HEK293T (cell line): ENCODE measurements around the gene SEZ6L.

ENCODE experiments used
- CTCF ChIA-PET: fragments of 350-600 bp; formaldehyde crosslinking; extraction: SDS; loops from one replicate; lab custom pipeline; 2021; ENCODE audit warnings: antibody characterized with exemption, inconsistent platforms; lab: Yijun Ruan, JAX
- POLR2A ChIA-PET: fragments of 350-600 bp; formaldehyde crosslinking; extraction: SDS; loops from one replicate; lab custom pipeline; 2020; ENCODE audit warnings: antibody characterized with exemption, inconsistent platforms; lab: Yijun Ruan, JAX
- DNase-seq: peaks from one replicate; pipeline ENCODE4 v3.0.0; 2012; ENCODE audit warnings: mixed read lengths; ENCODE audit errors: extremely low spot score
- ARNT ChIP-seq: fragments of 450-650 bp; IDR thresholded peaks from 2 replicates; pipeline ENCODE4 v1.6.1; 2017; ENCODE audit warnings: mild to moderate bottlenecking
- BHLHE40 ChIP-seq: fragments of 450-650 bp; IDR thresholded peaks from 2 replicates; pipeline ENCODE4 v1.6.1; 2016; ENCODE audit warnings: mild to moderate bottlenecking, moderate library complexity, borderline replicate concordance
- CTBP1 ChIP-seq: fragments of 450-650 bp; IDR thresholded peaks from 2 replicates; pipeline ENCODE4 v1.6.1; 2016; ENCODE audit warnings: borderline replicate concordance
- ELF4 ChIP-seq: fragments of 450-650 bp; IDR thresholded peaks from 2 replicates; pipeline ENCODE4 v1.6.1; 2017; ENCODE audit warnings: antibody characterized with exemption
- FOXA1 ChIP-seq: fragments of 450-650 bp; IDR thresholded peaks from 2 replicates; pipeline ENCODE4 v1.6.1; 2016; ENCODE audit warnings: mild to moderate bottlenecking
- FOXK2 ChIP-seq: fragments of 450-650 bp; IDR thresholded peaks from 2 replicates; pipeline ENCODE4 v1.6.1; 2016; ENCODE audit warnings: mild to moderate bottlenecking
- FOXM1 ChIP-seq: fragments of 450-650 bp; IDR thresholded peaks from 2 replicates; pipeline ENCODE4 v1.6.1; 2017; ENCODE audit warnings: mild to moderate bottlenecking, borderline replicate concordance
- HDGF ChIP-seq: fragments of 450-650 bp; IDR thresholded peaks from 2 replicates; pipeline ENCODE4 v1.6.1; 2017; ENCODE audit warnings: antibody characterized with exemption, borderline replicate concordance
- L3MBTL2 ChIP-seq: fragments of 450-650 bp; conservative IDR thresholded peaks from 2 replicates; pipeline ENCODE4 v1.6.1; 2016; ENCODE audit warnings: mild to moderate bottlenecking
- LEF1 ChIP-seq: fragments of 450-650 bp; IDR thresholded peaks from 2 replicates; pipeline ENCODE4 v1.6.1; 2017; ENCODE audit warnings: mild to moderate bottlenecking, borderline replicate concordance
- NFRKB ChIP-seq: fragments of 450-650 bp; IDR thresholded peaks from 2 replicates; pipeline ENCODE4 v1.6.1; 2016; ENCODE audit warnings: mild to moderate bottlenecking, moderate library complexity
- SP1 ChIP-seq: fragments of 450-650 bp; IDR thresholded peaks from 2 replicates; pipeline ENCODE4 v1.6.1; 2017
- SUZ12 ChIP-seq: fragments of 450-650 bp; IDR thresholded peaks from 2 replicates; pipeline ENCODE4 v1.6.1; 2016; ENCODE audit warnings: mild to moderate bottlenecking
- TARDBP ChIP-seq: fragments of 450-650 bp; IDR thresholded peaks from 2 replicates; pipeline ENCODE4 v1.6.1; 2016
- ZNF384 ChIP-seq: fragments of 450-650 bp; IDR thresholded peaks from 2 replicates; pipeline ENCODE4 v1.6.1; 2016
- TF ChIP-seq, protein P1 (sequence below): fragments of 450-650 bp; IDR thresholded peaks from 2 replicates; pipeline ENCODE4 v1.6.1; 2016

The SEZ6L gene

GRCh38 chr22:26326803-26327202, 157.5 kb downstream of the SEZ6L start:
- TF ChIP-seq ZNF384 (no peak), SUZ12 (no peak), FOXK2 (no peak), BHLHE40 (no peak), CTBP1 (no peak), FOXA1 (no peak), LEF1 (no peak), HDGF (no peak), ELF4 (no peak), NFRKB (no peak), SP1 (no peak), TARDBP (no peak), ARNT (no peak), FOXM1 (no peak), L3MBTL2 (no peak)
- TF ChIP-seq, protein P1, sequence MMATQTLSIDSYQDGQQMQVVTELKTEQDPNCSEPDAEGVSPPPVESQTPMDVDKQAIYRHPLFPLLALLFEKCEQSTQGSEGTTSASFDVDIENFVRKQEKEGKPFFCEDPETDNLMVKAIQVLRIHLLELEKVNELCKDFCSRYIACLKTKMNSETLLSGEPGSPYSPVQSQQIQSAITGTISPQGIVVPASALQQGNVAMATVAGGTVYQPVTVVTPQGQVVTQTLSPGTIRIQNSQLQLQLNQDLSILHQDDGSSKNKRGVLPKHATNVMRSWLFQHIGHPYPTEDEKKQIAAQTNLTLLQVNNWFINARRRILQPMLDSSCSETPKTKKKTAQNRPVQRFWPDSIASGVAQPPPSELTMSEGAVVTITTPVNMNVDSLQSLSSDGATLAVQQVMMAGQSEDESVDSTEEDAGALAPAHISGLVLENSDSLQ: no peak
- CTCF ChIA-PET: interaction anchor here (0.6 kb wide), 1 partner anchor 1258 kb away, joined by 4 read pairs; no protein-coding TSS in a partner anchor

DNA sequence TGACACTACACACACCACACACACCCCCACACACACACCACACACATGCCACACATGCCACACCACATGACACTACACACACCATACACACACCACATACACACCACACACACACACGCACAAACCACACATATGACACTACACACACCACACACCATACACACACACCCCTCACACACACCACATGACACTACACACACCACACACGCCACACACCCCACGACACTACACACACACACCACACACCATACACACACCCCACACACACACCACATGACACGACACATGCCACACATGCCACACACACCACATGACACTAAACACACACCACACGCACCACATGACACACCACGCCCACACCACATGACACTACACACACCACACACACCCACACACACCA, 158.0 kb downstream of the SEZ6L start:
- TF ChIP-seq, protein P1: no peak
- TF ChIP-seq BHLHE40 (no peak), L3MBTL2 (no peak), LEF1 (no peak), ARNT (no peak), NFRKB (no peak), SUZ12 (no peak), FOXM1 (no peak), HDGF (no peak), ZNF384 (no peak), FOXA1 (no peak)
- CTCF ChIA-PET: interaction anchor here (0.6 to 1.7 kb wide), 2 partner anchors 554 to 1259 kb away, joined by 4 to 5 read pairs; no protein-coding TSS in a partner anchor
- no peak for DNase-seq
- POLR2A ChIA-PET: no interaction called here

More at GRCh38 chr22:26326803-26327202, 157.5 kb downstream of the SEZ6L start:
- POLR2A ChIA-PET: no interaction called here
- DNase-seq: no peak

DNA sequence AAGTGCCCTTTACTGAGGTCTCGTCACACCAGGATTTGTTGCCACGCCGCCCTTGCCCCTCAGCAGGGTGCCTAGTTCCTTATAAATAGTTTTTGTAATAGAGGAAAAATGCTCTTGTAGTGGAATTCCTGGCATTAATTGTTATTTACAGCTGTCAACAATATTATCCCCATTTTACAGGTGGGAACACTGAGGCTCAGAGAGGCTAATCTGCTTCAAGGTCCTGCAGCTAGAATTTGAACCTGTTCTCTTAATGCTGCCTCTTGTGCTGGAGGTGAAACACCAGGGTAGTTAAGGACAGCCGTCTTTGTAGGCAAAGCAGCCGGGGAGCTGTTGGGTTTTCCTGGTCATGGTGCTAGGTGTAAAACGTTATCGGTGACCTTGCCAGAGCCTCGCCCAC, 159.0 kb downstream of the SEZ6L start:
- DNase-seq: no peak
- CTCF ChIA-PET: interaction anchor here (0.7 to 1.7 kb wide), 2 partner anchors 63 to 555 kb away, joined by 3 to 5 read pairs; no protein-coding TSS in a partner anchor
- POLR2A ChIA-PET: no interaction called here
- no peak for TF ChIP-seq LEF1
- no peak for TF ChIP-seq SUZ12
- no peak for TF ChIP-seq FOXA1
- TF ChIP-seq FOXK2: no peak
- no peak for TF ChIP-seq FOXM1
- no peak for TF ChIP-seq NFRKB
- TF ChIP-seq TARDBP: no peak
- TF ChIP-seq ARNT: no peak
- no peak for TF ChIP-seq ZNF384
- no peak for TF ChIP-seq L3MBTL2
- no peak for TF ChIP-seq CTBP1
- no peak for TF ChIP-seq BHLHE40
- TF ChIP-seq SP1: no peak
- TF ChIP-seq, protein P1: no peak
- no peak for TF ChIP-seq HDGF
- TF ChIP-seq ELF4: no peak

DNA sequence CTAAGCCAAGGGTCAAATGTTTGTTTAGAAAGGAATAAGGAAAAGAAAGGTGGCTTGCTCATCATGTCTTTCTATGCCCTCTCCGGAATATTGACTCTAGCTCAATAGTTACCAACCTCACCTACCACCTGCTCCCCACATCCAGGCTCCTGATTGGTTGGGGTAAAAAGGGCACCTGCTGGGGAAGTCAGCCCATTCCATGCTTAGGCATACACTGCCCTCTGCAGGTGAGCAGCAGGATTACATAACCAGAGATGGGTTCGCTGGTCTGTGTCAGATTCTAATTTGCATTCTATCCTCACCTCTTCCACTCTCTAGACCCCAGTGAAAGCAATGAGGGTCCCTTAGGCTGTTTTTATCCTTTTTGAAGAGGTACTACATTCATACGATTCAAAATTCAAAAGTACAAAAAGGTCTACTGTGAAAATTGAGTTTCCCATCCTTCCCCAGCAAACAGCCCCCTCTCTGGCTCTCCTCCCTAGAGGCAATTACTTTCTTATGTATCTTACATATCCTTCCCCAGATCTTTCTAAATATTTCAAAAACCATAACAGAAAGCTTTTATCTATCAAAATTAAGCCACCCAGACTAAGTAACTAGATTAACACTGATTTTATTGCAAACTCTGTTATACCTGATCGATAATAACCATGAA, 161.8 kb downstream of the SEZ6L start:
- CTCF ChIA-PET: interaction anchor here (0.6 to 2.0 kb wide), 4 partner anchors 28 to 162 kb away, joined by 3 to 8 read pairs (median 3); partner anchors contain the start of gene SEZ6L
- TF ChIP-seq NFRKB (no peak), TARDBP (no peak)
- TF ChIP-seq, protein P1: no peak
- POLR2A ChIA-PET: interaction anchor here (1.1 kb wide), 1 partner anchor 8 kb away, joined by 3 read pairs; no protein-coding TSS in a partner anchor
- peak; percentile 85 for DNase-seq

DNA sequence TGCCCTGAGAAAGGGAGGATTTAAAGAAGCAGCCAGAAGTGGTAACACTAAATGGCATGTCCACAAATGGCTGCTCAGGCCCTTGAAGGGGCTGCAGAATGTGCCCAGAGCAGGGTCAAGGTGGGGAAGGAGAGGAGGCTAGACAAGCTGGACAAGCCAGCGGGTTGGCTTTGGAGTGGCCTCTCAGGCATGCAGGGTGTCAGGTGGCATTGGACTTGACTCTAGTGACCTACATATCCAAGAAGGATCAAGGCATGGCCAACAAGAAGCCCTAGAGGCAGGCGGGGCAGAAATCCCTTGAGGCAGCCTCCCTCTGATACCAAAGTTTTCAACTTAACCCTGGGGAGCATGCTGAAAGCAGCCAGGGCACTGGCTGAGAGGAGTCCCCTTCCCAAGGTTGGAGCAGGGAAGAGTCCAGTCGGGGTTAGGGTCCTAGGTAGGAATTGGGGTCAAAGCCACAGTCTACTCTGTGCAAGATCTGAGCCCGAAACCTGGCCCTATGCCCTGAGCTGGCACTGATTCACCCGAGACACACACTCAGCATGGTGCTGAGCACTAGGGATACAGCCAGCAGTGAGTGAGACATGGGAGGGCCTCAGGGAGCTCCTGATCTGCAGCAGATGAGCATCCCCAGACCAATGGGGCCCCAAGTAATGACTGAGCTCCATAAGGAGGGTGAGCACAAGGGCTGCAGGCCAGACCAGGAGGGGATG, 164.0 kb downstream of the SEZ6L start:
- CTCF ChIA-PET: interaction anchor here (0.6 to 1.4 kb wide), 2 partner anchors 161 to 560 kb away, joined by 3 to 4 read pairs; no protein-coding TSS in a partner anchor
- no peak for DNase-seq
- POLR2A ChIA-PET: no interaction called here
- TF ChIP-seq, protein P1: no peak
- TF ChIP-seq CTBP1: no peak
